H1 (cell line): ENCODE results near the gene PLEKHG3. TPM values are rescaled to one million over a fixed set of nuclear protein-coding genes. Genes with fewer than 3 reads are reported as not detected.

ENCODE experiments used
- BACH1 ChIP-seq: IDR thresholded peaks from 2 replicates; pipeline ENCODE4 v1.6.1; 2012; ENCODE audit warnings: low read length, improper control_type of control experiment
- CHD7 ChIP-seq: fragments of 300-600 bp; sonication (generic); IDR thresholded peaks from 2 replicates; pipeline ENCODE4 v1.7.1; 2012; ENCODE audit warnings: low read length, moderate library complexity, mild to moderate bottlenecking, inconsistent platforms; ENCODE audit not compliant: insufficient replicate concordance
- CTBP2 ChIP-seq: IDR thresholded peaks from 2 replicates; pipeline ENCODE4 v1.7.0; 2011; ENCODE audit warnings: borderline replicate concordance, mild to moderate bottlenecking, moderate library complexity, mixed read lengths, low read length; ENCODE audit not compliant: insufficient read depth, insufficient read length
- E2F6 ChIP-seq: IDR thresholded peaks from 2 replicates; pipeline ENCODE4 v1.6.1; 2012; ENCODE audit warnings: inconsistent platforms
- MAFK ChIP-seq: IDR thresholded peaks from 2 replicates; pipeline ENCODE4 v1.6.1; 2012; ENCODE audit warnings: low read depth, mild to moderate bottlenecking, improper control_type of control experiment, low read length
- NANOG ChIP-seq: IDR thresholded peaks from 2 replicates; pipeline ENCODE4 v1.6.1; 2011; ENCODE audit warnings: low read length, low read depth, mild to moderate bottlenecking, inconsistent platforms; ENCODE audit not compliant: insufficient read depth, poor library complexity, severe bottlenecking
- RBBP5 ChIP-seq: IDR thresholded peaks from 2 replicates; pipeline ENCODE4 v1.7.1; 2012; ENCODE audit warnings: low read depth, mild to moderate bottlenecking, inconsistent platforms, low read length, moderate library complexity, borderline replicate concordance
- SIX5 ChIP-seq: IDR thresholded peaks from 2 replicates; pipeline ENCODE4 v1.6.1; 2011; ENCODE audit warnings: mild to moderate bottlenecking, low read depth, low read length
- SP1 ChIP-seq: IDR thresholded peaks from 2 replicates; pipeline ENCODE4 v1.6.1; 2011; ENCODE audit warnings: low read depth, low read length
- SUZ12 ChIP-seq: fragments of 200-600 bp; sonication (generic); IDR thresholded peaks from 2 replicates; pipeline ENCODE4 v1.6.1; 2012; ENCODE audit warnings: mild to moderate bottlenecking, inconsistent platforms, low read length, moderate library complexity, mixed read lengths
- polyA plus RNA-seq, 7 experiments: library from polyadenylated mRNA; depleted of rRNA in 3 of 7; stranded (reverse) in 5 of 7; unstranded in 2 of 7; fragments of >200 nt in 5 of 7; fragments of 200-250 nt in 2 of 7; gene quantifications; 1 replicate in 5 of 7; 2 replicates in 1 of 7; 4 replicates in 1 of 7; pipeline versions ENCODE4 v1.2.1 to v1.2.3, GENCODE V29; 2011 to 2013; ENCODE audit warnings: missing spikeins in 2 of 7, mixed read lengths in 2 of 7
- total RNA-seq: library from RNA; stranded (reverse); fragmentation: NEBNext Ultra II Directional; extraction: Animal tissue kit (Norgen Biotek cat#: 25700); gene quantifications from 2 replicates; pipeline ENCODE4 v1.2.1, GENCODE V29; 2021

The PLEKHG3 gene
- total and polyA plus RNA-seq, 2 of the 8 experiments (the other 6 are each of a cell fraction or from before 2014, with no cell fraction given): 43.4 to 90.6 TPM

- TF ChIP-seq CHD7: no peak
- no peak for TF ChIP-seq SP1
- no peak for TF ChIP-seq E2F6
- no peak for TF ChIP-seq MAFK
- TF ChIP-seq SUZ12: no peak
- no peak for TF ChIP-seq SIX5
- TF ChIP-seq RBBP5: no peak
- TF ChIP-seq NANOG: no peak
- no peak for TF ChIP-seq BACH1
- TF ChIP-seq CTBP2: no peak
These were observed 69.4 kb downstream of the PLEKHG3 start (continued) for GRCh38 chr14:64773577-64773976.
